ENCODE data around the gene CHN1. TPM values are rescaled to one million over a fixed set of nuclear protein-coding genes. Genes with fewer than 3 reads are reported as not detected.

The CHN1 gene
- polyA plus RNA-seq, 6 donors from 2014 or later: 0.31 to 0.78 TPM; not detected in 4

DNA sequence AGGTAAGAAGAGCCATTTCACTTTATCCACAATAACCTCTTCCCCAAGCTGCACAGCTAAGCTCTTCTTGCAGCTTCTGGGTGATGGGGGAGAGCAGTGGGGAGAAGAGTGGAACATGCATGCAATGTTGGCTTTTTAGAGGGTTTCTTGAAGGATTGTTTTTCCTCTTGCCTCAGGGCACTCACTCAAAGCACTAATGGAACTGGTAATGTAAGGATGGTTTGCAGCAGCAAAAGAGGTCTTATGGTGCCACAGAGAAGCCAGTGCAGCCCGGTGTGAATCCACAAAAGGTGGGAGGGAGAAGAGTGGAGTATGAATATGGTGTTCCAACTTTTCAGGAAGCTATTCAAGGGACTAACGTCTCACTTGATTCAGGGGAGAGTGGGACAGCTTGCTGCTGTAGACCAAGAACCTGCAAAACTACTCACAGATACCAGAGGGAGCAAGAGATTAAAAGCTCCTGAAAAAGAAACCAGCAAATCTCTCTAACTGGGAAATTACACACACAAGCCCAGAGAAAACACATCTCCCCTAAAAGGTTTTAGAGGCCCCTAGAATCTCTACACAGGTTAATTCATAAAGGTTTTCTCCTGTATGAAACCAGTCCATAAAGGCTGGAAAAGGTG, 116.4 kb downstream of the CHN1 start:
- Mint-ChIP-seq H3K27ac (no peak overlapping the region), H3K9me3 (no peaks in the 10 kb centered on the region), H3K4me1 (no peaks in the 10 kb centered on the region), H3K36me3 (no peaks in the 10 kb centered on the region), H3K27me3 (peaks cover 0 to 4% (median 4%) of the 10 kb centered on the region in 3 donors), H3K4me3 (no peak overlapping the region)
- no peak for DNase-seq
- ATAC-seq (ENCODE audit: low read depth in 2 of 2): no peak

- Mint-ChIP-seq H3K4me1 (no peaks in the 10 kb centered on the region), H3K9me3 (no peaks in the 10 kb centered on the region), H3K27me3 (peaks cover 0 to 8% (median 4%) of the 10 kb centered on the region in 3 donors), H3K4me3 (no peak overlapping the region), H3K27ac (no peak overlapping the region), H3K36me3 (no peaks in the 10 kb centered on the region)
- no peak for DNase-seq
- ATAC-seq (ENCODE audit: low read depth in 2 of 2): no peak
These were observed 117.0 kb downstream of the CHN1 start for GRCh38 chr2:174888146-174888545.

GRCh38 chr2:174882416-174882815, 122.8 kb downstream of the CHN1 start:
- Mint-ChIP-seq H3K9me3 (no peaks in the 10 kb centered on the region), H3K27me3 (peaks cover 0 to 17% (median 8%) of the 10 kb centered on the region in 3 donors), H3K4me3 (no peak overlapping the region), H3K36me3 (no peaks in the 10 kb centered on the region), H3K27ac (no peak overlapping the region), H3K4me1 (no peaks in the 10 kb centered on the region)
- no peak for DNase-seq
- no peak for ATAC-seq (ENCODE audit: low read depth in 2 of 2)

- no peak for ATAC-seq (ENCODE audit: low read depth in 2 of 2)
- no peaks in the 10 kb centered on the region for H3K9me3 Mint-ChIP-seq
- no peak overlapping the region for H3K4me3 Mint-ChIP-seq
- H3K36me3 Mint-ChIP-seq: no peaks in the 10 kb centered on the region
- no peaks in the 10 kb centered on the region for H3K4me1 Mint-ChIP-seq
- H3K27me3 Mint-ChIP-seq: peaks cover 0 to 17% (median 8%) of the 10 kb centered on the region in 3 donors
- no peak for DNase-seq
- no peak overlapping the region for H3K27ac Mint-ChIP-seq
These were observed 123.5 kb downstream of the CHN1 start for GRCh38 chr2:174881678-174882077.

DNA sequence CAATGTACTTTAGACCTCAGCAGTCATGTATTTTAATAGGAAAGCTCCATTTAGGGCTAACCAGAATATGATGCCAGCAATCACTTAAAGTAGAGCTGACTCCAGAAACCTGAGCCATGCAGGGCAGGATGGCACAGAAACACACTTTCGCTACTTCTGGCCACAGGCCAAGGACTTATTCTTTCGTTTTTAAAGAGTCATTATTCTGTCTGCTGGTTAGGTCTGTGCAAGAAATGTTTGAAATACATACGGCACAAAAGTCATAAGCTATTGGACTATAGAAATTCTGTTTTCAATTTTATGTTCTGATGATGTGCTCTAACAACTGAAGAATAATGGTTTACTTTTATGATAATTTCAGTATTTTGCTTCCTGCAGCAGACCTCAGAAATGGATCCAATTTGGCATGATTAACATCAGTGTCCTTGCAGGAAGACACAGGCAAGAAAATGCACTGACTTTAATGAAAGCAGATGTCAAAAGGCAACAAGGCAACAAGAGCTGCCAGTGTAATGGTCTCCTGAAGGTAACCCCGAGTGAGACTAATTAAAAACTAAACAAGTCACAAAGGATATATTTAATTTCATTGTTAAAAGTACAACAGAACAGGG, 126.5 kb downstream of the CHN1 start:
- Mint-ChIP-seq H3K4me3 (no peak overlapping the region), H3K36me3 (no peaks in the 10 kb centered on the region), H3K4me1 (no peaks in the 10 kb centered on the region), H3K9me3 (no peaks in the 10 kb centered on the region), H3K27me3 (peaks cover 0 to 17% (median 8%) of the 10 kb centered on the region in 3 donors), H3K27ac (no peak overlapping the region)
- DNase-seq: no peak
- no peak for ATAC-seq (ENCODE audit: low read depth in 2 of 2)

DNA sequence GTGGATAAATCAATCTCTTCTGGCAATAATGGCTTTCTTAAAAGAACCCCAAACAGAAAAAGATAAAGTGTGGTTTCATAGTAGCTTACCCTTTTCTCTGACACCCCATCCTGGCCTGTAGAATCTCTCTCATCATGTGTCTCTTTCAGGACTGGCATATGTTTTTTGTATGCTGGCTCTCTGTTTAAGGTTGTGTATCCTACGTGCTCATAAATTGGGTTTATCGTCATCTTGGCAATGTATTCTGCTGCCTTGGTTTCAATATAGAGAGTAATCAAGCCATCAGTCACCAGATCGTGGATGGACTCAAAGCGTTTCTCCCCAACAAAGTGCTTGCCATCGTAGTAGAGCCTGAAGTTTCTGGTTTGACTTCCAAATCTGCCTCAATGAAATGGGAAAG, 127.4 kb downstream of the CHN1 start:
- H3K27me3 Mint-ChIP-seq: peaks cover 7 to 13% (median 8%) of the 10 kb centered on the region in 3 donors
- no peaks in the 10 kb centered on the region for H3K36me3 Mint-ChIP-seq
- H3K4me1 Mint-ChIP-seq: no peaks in the 10 kb centered on the region
- ATAC-seq (ENCODE audit: low read depth in 2 of 2) (no peak), DNase-seq (no peak)
- no peak overlapping the region for H3K4me3 Mint-ChIP-seq
- no peaks in the 10 kb centered on the region for H3K9me3 Mint-ChIP-seq
- H3K27ac Mint-ChIP-seq: peak overlapping the region in 1 of 6 donors; percentile 23

- Mint-ChIP-seq H3K4me1 (no peaks in the 10 kb centered on the region), H3K36me3 (no peaks in the 10 kb centered on the region), H3K27ac (no peak overlapping the region), H3K27me3 (peaks cover 8 to 13% (median 8%) of the 10 kb centered on the region in 3 donors), H3K4me3 (no peak overlapping the region), H3K9me3 (no peaks in the 10 kb centered on the region)
- DNase-seq (no peak), ATAC-seq (ENCODE audit: low read depth in 2 of 2) (no peak)
These were observed 127.9 kb downstream of the CHN1 start for GRCh38 chr2:174877301-174877700.

DNA sequence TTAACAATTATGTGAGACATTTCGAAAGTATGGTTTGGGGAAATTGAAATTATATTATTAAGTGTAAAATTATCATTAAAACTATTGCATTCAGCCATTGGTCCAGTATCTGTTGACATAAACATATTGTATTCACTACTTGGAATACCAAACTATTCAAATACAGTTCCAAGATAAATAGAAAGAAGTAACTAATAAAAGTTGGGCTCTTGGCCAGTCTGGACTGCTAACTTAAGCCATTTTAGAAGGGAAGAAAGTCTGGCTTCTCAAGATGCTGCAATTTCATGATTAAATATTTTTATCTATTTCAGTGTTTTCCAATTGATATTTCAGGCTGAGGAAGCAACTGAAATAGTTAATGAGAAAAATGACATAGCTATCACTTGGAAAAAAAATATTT, 131.1 kb downstream of the CHN1 start:
- no peaks in the 10 kb centered on the region for H3K9me3 Mint-ChIP-seq
- DNase-seq (no peak), ATAC-seq (ENCODE audit: low read depth in 2 of 2) (no peak)
- no peak overlapping the region for H3K27ac Mint-ChIP-seq
- no peaks in the 10 kb centered on the region for H3K36me3 Mint-ChIP-seq
- no peak overlapping the region for H3K4me3 Mint-ChIP-seq
- H3K27me3 Mint-ChIP-seq: peaks cover 0 to 8% (median 0%) of the 10 kb centered on the region in 3 donors
- no peaks in the 10 kb centered on the region for H3K4me1 Mint-ChIP-seq

- H3K27me3 Mint-ChIP-seq: peaks cover 4 to 8% (median 5%) of the 10 kb centered on the region in 3 donors
- DNase-seq (no peak), ATAC-seq (ENCODE audit: low read depth in 2 of 2) (no peak)
- H3K4me3 Mint-ChIP-seq: no peak overlapping the region
- H3K9me3 Mint-ChIP-seq: no peaks in the 10 kb centered on the region
- no peaks in the 10 kb centered on the region for H3K36me3 Mint-ChIP-seq
- no peak overlapping the region for H3K27ac Mint-ChIP-seq
- no peaks in the 10 kb centered on the region for H3K4me1 Mint-ChIP-seq
These were observed 131.7 kb downstream of the CHN1 start for GRCh38 chr2:174873471-174873870.

DNA sequence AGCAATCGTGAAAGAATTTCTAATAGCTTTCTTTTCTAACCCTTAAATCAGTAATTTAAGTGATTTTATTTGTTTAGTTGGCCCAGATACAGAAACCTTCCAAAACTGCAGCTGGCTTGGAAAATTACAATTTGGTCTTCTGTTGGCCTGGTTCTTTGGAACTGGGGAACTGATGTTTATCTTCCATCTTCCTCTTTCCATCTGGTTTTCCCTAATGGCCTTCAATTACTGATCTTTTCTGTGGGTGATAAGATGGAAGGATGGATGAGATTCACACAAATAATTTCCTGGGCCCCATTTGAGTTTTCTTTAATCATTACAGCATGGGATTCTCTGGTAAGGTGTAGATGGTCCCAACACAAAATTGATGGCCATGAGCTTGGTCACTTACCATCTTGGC, 134.4 kb downstream of the CHN1 start:
- ATAC-seq (ENCODE audit: low read depth in 2 of 2) (no peak), DNase-seq (no peak)
- H3K36me3 Mint-ChIP-seq: no peaks in the 10 kb centered on the region
- no peaks in the 10 kb centered on the region for H3K4me1 Mint-ChIP-seq
- H3K27ac Mint-ChIP-seq: no peak overlapping the region
- no peaks in the 10 kb centered on the region for H3K9me3 Mint-ChIP-seq
- H3K27me3 Mint-ChIP-seq: peaks cover 5 to 12% (median 8%) of the 10 kb centered on the region in 3 donors
- H3K4me3 Mint-ChIP-seq: no peak overlapping the region

DNA sequence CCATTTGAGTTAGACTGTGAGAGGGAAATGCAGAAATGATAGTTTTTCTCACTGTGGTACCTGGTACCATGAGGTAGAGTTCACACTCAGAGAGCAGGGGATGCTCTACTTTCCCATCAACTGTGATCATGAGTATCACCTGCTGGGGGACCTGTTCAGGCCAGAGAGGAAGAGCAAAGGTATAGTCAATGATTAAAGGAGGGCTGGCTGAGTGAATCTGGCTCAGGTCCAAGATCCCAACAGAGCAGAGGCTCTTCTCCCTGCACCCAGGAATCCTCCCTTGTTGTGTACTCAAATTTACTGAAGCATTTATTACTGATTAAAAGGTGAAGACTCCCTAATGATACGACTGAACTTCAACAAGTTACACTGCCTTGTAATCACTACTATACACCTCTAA, 136.3 kb downstream of the CHN1 start:
- H3K9me3 Mint-ChIP-seq: no peaks in the 10 kb centered on the region
- no peaks in the 10 kb centered on the region for H3K36me3 Mint-ChIP-seq
- H3K27me3 Mint-ChIP-seq: peaks cover 5 to 18% (median 8%) of the 10 kb centered on the region in 3 donors
- ATAC-seq (ENCODE audit: low read depth in 2 of 2) (no peak), DNase-seq (no peak)
- H3K27ac Mint-ChIP-seq: no peak overlapping the region
- H3K4me1 Mint-ChIP-seq: no peaks in the 10 kb centered on the region
- no peak overlapping the region for H3K4me3 Mint-ChIP-seq

DNA sequence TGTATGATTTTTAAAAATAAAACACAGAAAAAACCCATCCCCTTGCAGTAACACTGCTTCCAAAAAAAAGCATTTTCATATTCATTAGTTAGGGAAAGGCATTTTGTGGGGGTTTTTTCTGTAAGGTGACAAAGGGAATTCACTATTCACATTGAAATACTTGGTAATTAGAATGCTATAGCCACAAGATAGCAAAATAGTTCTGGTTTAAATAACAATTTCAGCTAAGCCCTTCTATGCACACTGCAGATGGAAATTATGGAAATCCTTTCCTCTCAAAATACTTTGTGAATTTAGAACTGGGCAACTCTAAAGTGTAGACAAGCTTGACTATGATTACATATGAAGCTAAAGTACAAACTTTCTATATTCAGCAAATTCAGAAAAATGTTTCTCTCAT, 138.8 kb downstream of the CHN1 start:
- H3K9me3 Mint-ChIP-seq: no peaks in the 10 kb centered on the region
- H3K36me3 Mint-ChIP-seq: no peaks in the 10 kb centered on the region
- DNase-seq (no peak), ATAC-seq (ENCODE audit: low read depth in 2 of 2) (no peak)
- peaks cover 0 to 18% (median 5%) of the 10 kb centered on the region in 3 donors for H3K27me3 Mint-ChIP-seq
- no peaks in the 10 kb centered on the region for H3K4me1 Mint-ChIP-seq
- no peak overlapping the region for H3K4me3 Mint-ChIP-seq
- no peak overlapping the region for H3K27ac Mint-ChIP-seq

- Mint-ChIP-seq H3K27me3 (peaks cover 0 to 11% (median 0%) of the 10 kb centered on the region in 3 donors), H3K36me3 (no peaks in the 10 kb centered on the region), H3K4me1 (no peaks in the 10 kb centered on the region), H3K27ac (no peak overlapping the region), H3K9me3 (no peaks in the 10 kb centered on the region), H3K4me3 (no peak overlapping the region)
- ATAC-seq (ENCODE audit: low read depth in 2 of 2) (no peak), DNase-seq (no peak)
These were observed 142.0 kb downstream of the CHN1 start for GRCh38 chr2:174863183-174863582.

DNA sequence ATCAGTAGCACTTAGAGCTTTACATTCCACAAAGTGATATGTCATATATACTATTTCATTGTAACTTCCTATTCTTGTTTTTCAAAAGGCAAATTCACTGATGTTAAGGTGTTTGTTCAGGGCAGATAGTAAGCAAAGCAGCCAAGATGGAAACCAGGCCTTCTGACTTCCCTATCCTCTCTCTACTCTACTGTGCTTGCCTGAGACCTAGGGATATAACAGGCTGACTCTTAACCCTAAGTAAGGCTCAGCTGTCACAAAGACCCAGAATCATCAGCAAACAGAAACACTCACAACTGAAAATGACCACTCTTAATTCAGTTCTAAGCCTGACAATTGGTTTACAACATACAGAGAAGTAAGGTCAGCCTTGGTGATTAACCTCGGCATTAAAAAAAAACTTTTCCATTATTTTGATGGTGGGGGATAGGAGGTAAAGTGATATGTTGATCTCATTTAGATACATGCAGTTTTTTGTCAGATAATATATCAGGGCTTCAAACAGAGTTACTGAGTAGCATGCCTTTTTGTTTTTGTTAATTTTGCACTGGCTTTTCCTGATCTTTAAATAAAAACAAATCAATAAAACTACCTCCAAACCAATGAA, 145.5 kb downstream of the CHN1 start:
- Mint-ChIP-seq H3K9me3 (no peaks in the 10 kb centered on the region), H3K4me1 (no peaks in the 10 kb centered on the region), H3K27me3 (no peaks in the 10 kb centered on the region), H3K36me3 (no peaks in the 10 kb centered on the region), H3K4me3 (no peak overlapping the region), H3K27ac (no peak overlapping the region)
- ATAC-seq (ENCODE audit: low read depth in 2 of 2): no peak
- DNase-seq: no peak
